Heart left ventricle (tissue), 13 donors: ENCODE measurements around the gene AGMO.

Source experiments
- CTCF ChIP-seq, 12 donors: fragments of 200-600 bp; sonication (generic) in 4 of 12; IDR thresholded peaks; one replicate each; pipeline versions ENCODE4 v1.5.0 to v1.8.0; 2018 to 2022; ENCODE audit warnings: antibody characterized with exemption in 12 of 12, mild to moderate bottlenecking in 5 of 12
- POLR2A ChIP-seq, 2 donors: fragments of 450-650 bp; IDR thresholded peaks; one replicate each; pipeline ENCODE4 v1.6.1; 2017; ENCODE audit warnings: antibody characterized with exemption in 2 of 2, mild to moderate bottlenecking in 2 of 2, moderate library complexity in 2 of 2
- donor health status: ischemic (EF 13 %, LVEDD 7.1; RV severe dilation, severe dysfunction).
- donor health status: DM: no; HTN: yes; CAD: no.
- donor health status: DM: no; HTN: no; CAD: no.
- donor health status: ischemic (EF 25% LVEDD 6.9; RV normal size, moderate dysfunction).
- donor health status: ischemic (EF 25% LVEDD 5.7; RV mildly dilated, moderate dysfunction).
- donor health status: ischemic (EF 35%, LVEDD 5.7; RV mildly dilated, moderate dysfunction).
- donor health status: nonischemic (EF 11% LVEDD 7.7; RV severe dilation, severe dysfunction).
- donor health status: DM: yes; HTN: yes; CAD: no.
- donor health status: PGD.
- donor health status: ischemic (EF 29% LVEDD 5.4; RV normal size, mild dysfunction).
- donor health status: nonischemic (EF 23%, LVEDD 6.1; RV moderate dilation, normal function).

- TF ChIP-seq CTCF (IDR thresholded peaks at IDR 0.05) (no peak), POLR2A (IDR thresholded peaks at IDR 0.05) (no peak)
These were observed 38.5 kb upstream of the AGMO start for GRCh38 chr7:15600298-15600697.
